Pons (tissue), 1 donor: ENCODE data around the gene MYH10.

Experiments
- DNase-seq: peaks from one replicate; pipeline ENCODE4 v3.0.0-alpha.2; 2016; ENCODE audit warnings: low spot score

MYH10 gene

GRCh38 chr17:8494506-8495111 is 135.9 kb downstream of the MYH10 start:
- no peak for DNase-seq

GRCh38 chr17:8494021-8494420 is 136.5 kb downstream of the MYH10 start:
- DNase-seq = no peak

GRCh38 chr17:8492121-8492520 is 138.4 kb downstream of the MYH10 start:
- DNase-seq = no peak

GRCh38 chr17:8490256-8491023 is 140.1 kb downstream of the MYH10 start:
- DNase-seq = no peak

- no peak for DNase-seq
Observed at GRCh38 chr17:8489841-8490240, 140.7 kb downstream of the MYH10 start.

GRCh38 chr17:8488901-8489300 is 141.6 kb downstream of the MYH10 start:
- no peak for DNase-seq

GRCh38 chr17:8488491-8488890 is 142.0 kb downstream of the MYH10 start:
- no peak for DNase-seq

- DNase-seq = no peak
Observed at GRCh38 chr17:8487743-8488142, 142.8 kb downstream of the MYH10 start.

GRCh38 chr17:8487130-8487645 is 143.3 kb downstream of the MYH10 start:
- no peak for DNase-seq

GRCh38 chr17:8485491-8485890 is 145.0 kb downstream of the MYH10 start:
- no peak for DNase-seq

- no peak for DNase-seq
Observed at GRCh38 chr17:8484465-8484864, 146.1 kb downstream of the MYH10 start.

- no peak for DNase-seq
Observed at GRCh38 chr17:8482546-8482945, 148.0 kb downstream of the MYH10 start.

- no peak for DNase-seq
Observed at GRCh38 chr17:8481703-8482102, 148.8 kb downstream of the MYH10 start.

- DNase-seq = no peak
Observed at GRCh38 chr17:8481089-8481488, 149.4 kb downstream of the MYH10 start.

- no peak for DNase-seq
Observed at GRCh38 chr17:8480011-8480976, 150.2 kb downstream of the MYH10 start.

- peak; percentile 92 for DNase-seq
Observed at GRCh38 chr17:8479431-8479947, 151.0 kb downstream of the MYH10 start.

GRCh38 chr17:8477715-8478441 is 152.6 kb downstream of the MYH10 start:
- DNase-seq = no peak

GRCh38 chr17:8477171-8477570 is 153.4 kb downstream of the MYH10 start:
- no peak for DNase-seq

GRCh38 chr17:8476741-8477140 is 153.8 kb downstream of the MYH10 start:
- no peak for DNase-seq

GRCh38 chr17:8475781-8476180 is 154.7 kb downstream of the MYH10 start:
- no peak for DNase-seq

- no peak for DNase-seq
Observed at GRCh38 chr17:8475227-8475626, 155.3 kb downstream of the MYH10 start.
